OCI-LY3 (cell line): ENCODE results near the gene PEAK3.

ENCODE experiments used
- H2AFZ ChIP-seq: fragments of 200-600, 300-600 bp; shearing (Covaris generic); 2 replicates; pipeline ENCODE4 v1.6.0; 2014; ENCODE audit warnings: antibody characterized with exemption, low read depth, low read length
- H3K27ac ChIP-seq: fragments of 200-600, 300-600 bp; sonication (generic); 2 replicates; pipeline ENCODE4 v1.5.1; 2014; ENCODE audit warnings: mild to moderate bottlenecking, low read length, moderate library complexity, mixed read lengths
- H3K27me3 ChIP-seq: fragments of 200-600, 300-600 bp; sonication (generic); 2 replicates; pipeline ENCODE4 v1.6.1; 2014; ENCODE audit warnings: low read depth, low read length, mixed read lengths
- H3K36me3 ChIP-seq: fragments of 200-600, 300-600 bp; sonication (generic); replicated peaks from 2 replicates; pipeline ENCODE3; 2014; ENCODE audit warnings: low read depth, low read length, mixed read lengths
- H3K4me1 ChIP-seq: fragments of 300-600, 200-600 bp; sonication (generic); 2 replicates; pipeline ENCODE4 v1.6.1; 2014; ENCODE audit warnings: low read length, mixed read lengths
- H3K4me2 ChIP-seq: fragments of 200-600, 300-600 bp; sonication (generic); 2 replicates; pipeline ENCODE4 v1.6.1; 2014; ENCODE audit warnings: low read length, mixed read lengths
- H3K4me3 ChIP-seq: fragments of 300-600, 200-600 bp; sonication (generic); 2 replicates; pipeline ENCODE4 v1.5.1; 2014; ENCODE audit warnings: antibody characterized with exemption, mild to moderate bottlenecking, low read length, moderate library complexity
- H3K79me2 ChIP-seq: fragments of 300-600, 200-600 bp; shearing (Covaris generic); 2 replicates; pipeline ENCODE4 v1.6.1; 2014; ENCODE audit warnings: mild to moderate bottlenecking, low read length, mixed read lengths
- H3K9ac ChIP-seq: fragments of 300-600, 200-600 bp; shearing (Covaris generic); 2 replicates; pipeline ENCODE4 v1.6.0; 2014; ENCODE audit warnings: mild to moderate bottlenecking, low read length, moderate library complexity
- H3K9me3 ChIP-seq: fragments of 200-600, 300-600 bp; shearing (Covaris generic); 2 replicates; pipeline ENCODE4 v1.6.1; 2014; ENCODE audit warnings: low read length, mixed read lengths; ENCODE audit not compliant: insufficient read depth
- H4K20me1 ChIP-seq: fragments of 200-600, 300-600 bp; sonication (generic); 2 replicates; pipeline ENCODE4 v1.6.1; 2016; ENCODE audit warnings: low read length, mixed read lengths; ENCODE audit not compliant: insufficient read depth
- CTCF ChIP-seq: fragments of 200-600, 300-600 bp; sonication (generic); IDR thresholded peaks from 2 replicates; pipeline ENCODE4 v1.5.1; 2014; ENCODE audit warnings: antibody characterized with exemption, low read length, low read depth
- EZH2phosphoT487 ChIP-seq: fragments of 200-600 bp; shearing (Covaris generic); IDR thresholded peaks from 2 replicates; pipeline ENCODE4 v1.6.1; 2018; ENCODE audit warnings: antibody characterized with exemption, mixed run types, low read depth

PEAK3 gene

DNA sequence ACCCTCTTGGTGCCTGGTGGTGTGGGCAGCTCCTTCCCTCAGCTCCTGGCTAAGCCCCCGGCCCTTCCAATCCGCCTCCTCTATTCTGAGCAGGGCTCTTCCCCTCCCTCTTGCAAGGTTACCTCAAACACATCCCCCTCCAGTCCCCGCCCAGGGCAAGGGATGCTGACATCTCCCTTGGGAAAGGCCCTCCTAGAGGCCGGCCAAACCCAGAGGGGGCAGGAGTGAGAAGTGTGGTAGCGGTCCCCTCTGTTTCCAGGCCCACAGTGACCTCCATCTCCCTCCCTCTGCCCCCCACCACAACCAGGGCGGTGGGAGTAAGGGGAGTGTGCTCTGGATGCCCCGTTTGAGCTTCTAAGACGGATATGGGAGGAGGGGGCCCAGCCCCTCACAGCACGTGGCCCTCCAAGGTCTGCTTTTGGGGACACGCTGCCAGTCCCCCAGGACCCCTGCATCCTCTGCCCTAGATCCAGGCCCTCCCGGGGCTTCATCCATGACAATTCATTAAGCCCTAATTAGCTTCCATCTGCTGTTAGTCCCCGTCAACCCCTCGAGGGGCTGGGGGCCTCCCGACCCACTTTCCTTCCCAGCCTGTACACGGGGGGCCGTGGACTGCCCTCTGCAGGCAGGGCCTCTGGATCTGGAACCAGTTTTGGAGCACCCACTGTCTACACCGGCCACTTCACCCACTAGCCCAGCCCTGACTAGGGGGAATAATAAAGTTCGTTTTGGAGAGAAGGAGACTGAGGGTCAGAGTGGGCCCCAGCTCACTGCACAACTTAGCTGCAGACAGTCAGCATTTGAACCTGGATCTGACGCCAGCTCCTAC is 23.7 kb upstream of the PEAK3 start:
- peak; percentile 14; the same call in 1 of the 2 replicates for TF ChIP-seq CTCF
- TF ChIP-seq EZH2phosphoT487, result no peak
- no peak overlapping the region for H3K4me2 ChIP-seq
- no peaks in the 10 kb centered on the region for H4K20me1 ChIP-seq
- H3K27ac ChIP-seq, result no peak overlapping the region
- H3K4me3 ChIP-seq, result no peak overlapping the region
- peaks cover 11% of the 10 kb centered on the region for H3K27me3 ChIP-seq
- H3K9ac ChIP-seq, result no peak overlapping the region
- H3K79me2 ChIP-seq, result no peaks in the 10 kb centered on the region
- H2AFZ ChIP-seq, result no peak overlapping the region
- no peaks in the 10 kb centered on the region for H3K9me3 ChIP-seq
- no peaks in the 10 kb centered on the region for H3K4me1 ChIP-seq
- H3K36me3 ChIP-seq, result no peaks in the 10 kb centered on the region

DNA sequence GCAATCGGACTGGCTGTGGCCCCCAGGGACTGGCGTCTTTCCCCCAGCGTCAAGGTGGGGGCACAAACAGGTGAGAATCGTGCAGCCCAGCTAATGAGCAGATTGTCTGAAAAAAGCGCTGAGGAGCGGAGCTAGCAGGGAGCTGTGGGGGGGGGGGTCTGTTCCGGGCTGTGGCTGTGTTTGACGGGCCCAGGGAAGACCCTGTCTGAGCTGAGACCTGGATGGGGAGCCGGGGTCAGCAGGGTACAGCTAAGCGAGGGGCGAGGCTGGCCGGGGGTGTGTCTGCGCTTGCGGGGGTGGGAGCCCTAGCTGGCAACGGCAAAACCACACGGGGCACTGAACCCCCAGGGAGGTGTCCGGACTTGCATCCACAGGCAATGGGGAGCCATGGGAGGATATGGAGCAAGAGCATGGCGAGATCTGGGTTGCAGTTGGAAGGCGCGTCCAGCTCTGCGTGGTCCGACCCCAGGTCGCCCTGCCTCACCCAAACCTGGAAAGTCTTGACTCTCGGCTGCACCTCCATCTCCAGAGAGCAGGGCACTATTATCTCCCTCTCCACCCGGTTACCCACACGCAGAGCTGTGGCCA is 21.3 kb upstream of the PEAK3 start:
- Histone ChIP-seq H3K4me3 (no peak overlapping the region), H3K4me1 (no peaks in the 10 kb centered on the region), H3K9me3 (no peaks in the 10 kb centered on the region), H3K79me2 (no peaks in the 10 kb centered on the region), H2AFZ (no peak overlapping the region), H3K4me2 (no peak overlapping the region), H3K27me3 (peaks cover 7% of the 10 kb centered on the region; the same call in 1 of the 2 replicates), H3K27ac (no peak overlapping the region), H3K36me3 (no peaks in the 10 kb centered on the region), H3K9ac (no peak overlapping the region), H4K20me1 (no peaks in the 10 kb centered on the region)
- TF ChIP-seq CTCF (no peak), EZH2phosphoT487 (no peak)

GRCh38 chr19:2302319-2303210 is 20.6 kb upstream of the PEAK3 start:
- H3K9me3 ChIP-seq, result no peaks in the 10 kb centered on the region
- no peak overlapping the region for H3K9ac ChIP-seq
- no peak overlapping the region for H2AFZ ChIP-seq
- no peak overlapping the region for H3K27ac ChIP-seq
- H3K4me3 ChIP-seq, result no peak overlapping the region
- H3K4me2 ChIP-seq, result no peak overlapping the region
- peaks cover 7% of the 10 kb centered on the region; the same call in 1 of the 2 replicates for H3K27me3 ChIP-seq
- H3K79me2 ChIP-seq, result no peaks in the 10 kb centered on the region
- TF ChIP-seq CTCF (no peak), EZH2phosphoT487 (no peak)
- no peaks in the 10 kb centered on the region for H3K36me3 ChIP-seq
- no peaks in the 10 kb centered on the region for H4K20me1 ChIP-seq
- no peaks in the 10 kb centered on the region for H3K4me1 ChIP-seq

DNA sequence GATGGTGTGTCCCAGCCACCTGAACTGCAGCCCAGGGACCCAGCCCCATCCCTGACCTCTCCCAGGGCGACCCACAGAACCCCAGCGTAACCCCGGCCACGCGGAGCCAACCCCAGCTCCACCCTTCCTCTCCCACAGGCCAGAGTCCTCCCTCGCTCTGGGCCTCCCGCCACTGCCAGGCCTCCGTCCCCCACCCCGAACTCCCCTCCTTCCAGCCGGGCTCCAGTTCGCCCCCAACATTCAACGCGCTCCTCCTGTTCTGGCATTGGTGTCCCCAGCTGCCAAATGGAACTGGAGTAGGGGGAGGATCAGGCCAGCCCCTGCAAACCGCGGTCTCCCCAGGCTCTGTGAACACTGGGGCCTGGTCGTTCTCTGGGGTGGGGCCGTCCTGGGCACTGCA is 18.6 kb upstream of the PEAK3 start:
- no peaks in the 10 kb centered on the region; the same call in 1 of the 2 replicates for H3K27me3 ChIP-seq
- H3K27ac ChIP-seq, result no peak overlapping the region
- no peaks in the 10 kb centered on the region for H3K9me3 ChIP-seq
- H4K20me1 ChIP-seq, result no peaks in the 10 kb centered on the region
- no peak overlapping the region for H3K4me2 ChIP-seq
- no peaks in the 10 kb centered on the region for H3K79me2 ChIP-seq
- H3K4me1 ChIP-seq, result no peaks in the 10 kb centered on the region
- H3K9ac ChIP-seq, result no peak overlapping the region
- TF ChIP-seq CTCF (no peak), EZH2phosphoT487 (no peak)
- H3K4me3 ChIP-seq, result no peak overlapping the region
- no peaks in the 10 kb centered on the region for H3K36me3 ChIP-seq
- H2AFZ ChIP-seq, result no peak overlapping the region
